H1 (cell line): ENCODE data around the gene SLC7A7. TPM values are rescaled to one million over a fixed set of nuclear protein-coding genes. Genes with fewer than 3 reads are reported as not detected.

Experiments used
- CTCF ChIA-PET: fragments of 300-600 bp; sonication (Branson Sonifier 250); formaldehyde crosslinking; loops from one replicate; lab custom pipeline; 2021; ENCODE audit not compliant: partially characterized antibody; lab: Charles Lee
- POLR2A ChIA-PET: fragments of 300-600 bp; sonication (Branson Sonifier 250); formaldehyde crosslinking; loops from one replicate; lab custom pipeline; 2021; ENCODE audit warnings: inconsistent platforms; ENCODE audit not compliant: partially characterized antibody; lab: Charles Lee
- DNase-seq, 2 experiments: peaks; one replicate each; pipeline versions ENCODE4 v3.0.0 to v3.0.0-alpha.2; 2010 to 2022; ENCODE audit warnings: low spot score in 2 of 2, low read depth in 1 of 2, mixed read lengths in 1 of 2
- FAIRE-seq: peaks from 2 replicates; lab custom pipeline; 2011; peaks lifted over from hg19 to GRCh38; lab: Jason Lieb, UNC
- H2AFZ ChIP-seq: 2 replicates; pipeline ENCODE4 v1.8.1; 2012; ENCODE audit warnings: low read length, inconsistent platforms
- H2AK5ac ChIP-seq: 2 replicates; pipeline ENCODE4 v1.6.1; 2013; ENCODE audit warnings: low read depth, low read length
- H2BK120ac ChIP-seq: replicated peaks from 2 replicates; pipeline ENCODE3; 2013; ENCODE audit warnings: low read depth, low read length, inconsistent platforms
- H2BK12ac ChIP-seq: 2 replicates; pipeline ENCODE4 v1.6.1; 2013; ENCODE audit warnings: low read depth, low read length
- H2BK15ac ChIP-seq: 2 replicates; pipeline ENCODE4 v1.6.1; 2013; ENCODE audit warnings: low read length
- H2BK20ac ChIP-seq: 2 replicates; pipeline ENCODE4 v1.6.1; 2013; ENCODE audit warnings: low read length
- H2BK5ac ChIP-seq: 2 replicates; pipeline ENCODE4 v1.6.1; 2013; ENCODE audit warnings: low read depth, low read length
- H3K14ac ChIP-seq: 2 replicates; pipeline ENCODE4 v1.6.1; 2013; ENCODE audit warnings: inconsistent platforms; ENCODE audit not compliant: insufficient read length
- H3K18ac ChIP-seq: 2 replicates; pipeline ENCODE4 v1.6.1; 2013; ENCODE audit warnings: low read length; ENCODE audit errors: extremely low read depth
- H3K23ac ChIP-seq: 2 replicates; pipeline ENCODE4 v1.6.1; 2013; ENCODE audit warnings: inconsistent platforms; ENCODE audit not compliant: insufficient read length
- H3K23me2 ChIP-seq: 2 replicates; pipeline ENCODE4 v1.6.1; 2013; ENCODE audit warnings: low read depth, low read length
- H3K27ac ChIP-seq: 2 replicates; pipeline ENCODE4 v1.6.1; 2011; ENCODE audit warnings: low read depth, low read length, inconsistent platforms
- H3K27me3 ChIP-seq, 4 experiments: replicated peaks in 1 of 4; 1 replicate in 1 of 4; 2 replicates in 3 of 4; pipeline versions ENCODE4 v1.6.1 to v1.8.1; 2011 to 2013; ENCODE audit warnings: low read length in 3 of 4, mild to moderate bottlenecking in 3 of 4, inconsistent platforms in 2 of 4, mixed read lengths in 2 of 4, moderate library complexity in 1 of 4; ENCODE audit not compliant: control insufficient read depth in 3 of 4, insufficient read depth in 3 of 4; ENCODE audit errors: extremely low read depth in 1 of 4
- H3K36me3 ChIP-seq, 4 experiments: 2 replicates each; pipeline versions ENCODE4 v1.6.1 to v1.8.1; 2011 to 2013; ENCODE audit warnings: mild to moderate bottlenecking in 4 of 4, low read length in 3 of 4, moderate library complexity in 2 of 4, control low read depth in 1 of 4, inconsistent platforms in 1 of 4; ENCODE audit not compliant: insufficient read depth in 4 of 4, control insufficient read depth in 2 of 4
- H3K4ac ChIP-seq: replicated peaks from 2 replicates; pipeline ENCODE3; 2013; ENCODE audit warnings: low read length, low read depth, mixed read lengths, inconsistent platforms; ENCODE audit not compliant: insufficient read length
- H3K4me1 ChIP-seq, 4 experiments: replicated peaks in 1 of 4; 1 replicate in 1 of 4; 2 replicates in 3 of 4; pipeline versions ENCODE4 v1.6.1 to v1.8.1; 2011 to 2013; ENCODE audit warnings: low read length in 3 of 4, inconsistent platforms in 2 of 4, mixed read lengths in 1 of 4; ENCODE audit not compliant: insufficient read depth in 4 of 4, control insufficient read depth in 3 of 4
- H3K4me2 ChIP-seq, 2 experiments: 2 replicates each; pipeline versions ENCODE4 v1.6.1 to v1.8.1; 2011 to 2013; ENCODE audit warnings: low read depth in 2 of 2, low read length in 2 of 2, control low read depth in 1 of 2, inconsistent platforms in 1 of 2, mild to moderate bottlenecking in 1 of 2; ENCODE audit not compliant: insufficient read depth in 1 of 2
- H3K4me3 ChIP-seq, 4 experiments: fragments of 200-600, 300-600 bp in 1 of 4; sonication (generic), shearing (Covaris generic), sonication (Bioruptor Twin) in 1 of 4; 2 replicates each; pipeline versions ENCODE4 v1.5.1 to v1.8.1; 2011 to 2016; ENCODE audit warnings: low read length in 4 of 4, low read depth in 3 of 4, control low read depth in 2 of 4, inconsistent platforms in 2 of 4, mild to moderate bottlenecking in 2 of 4, mixed read lengths in 1 of 4, moderate library complexity in 1 of 4; ENCODE audit not compliant: insufficient read depth in 2 of 4; ENCODE audit errors: extremely low read depth in 1 of 4
- H3K56ac ChIP-seq: replicated peaks from 2 replicates; pipeline ENCODE3; 2013; ENCODE audit warnings: low read depth, mild to moderate bottlenecking, mixed read lengths, low read length, inconsistent platforms; ENCODE audit not compliant: insufficient read length
- H3K79me1 ChIP-seq: 2 replicates; pipeline ENCODE4 v1.6.1; 2013; ENCODE audit warnings: low read depth, low read length, control low read depth
- H3K79me2 ChIP-seq, 2 experiments: 2 replicates each; pipeline versions ENCODE4 v1.6.1 to v1.8.1; 2012 to 2013; ENCODE audit warnings: low read length in 2 of 2, mild to moderate bottlenecking in 2 of 2, inconsistent platforms in 1 of 2; ENCODE audit not compliant: insufficient read depth in 2 of 2, control insufficient read depth in 1 of 2
- H3K9ac ChIP-seq, 4 experiments: replicated peaks in 1 of 4; 1 replicate in 1 of 4; 2 replicates in 3 of 4; pipeline versions ENCODE4 v1.6.1 to v1.8.1; 2011 to 2013; ENCODE audit warnings: low read depth in 3 of 4, low read length in 3 of 4, control low read depth in 2 of 4, mild to moderate bottlenecking in 2 of 4, moderate library complexity in 2 of 4, inconsistent platforms in 1 of 4; ENCODE audit errors: extremely low read depth in 1 of 4
- H3K9me3 ChIP-seq, 2 experiments: 2 replicates each; pipeline versions ENCODE4 v1.6.1 to v1.8.1; 2012 to 2013; ENCODE audit warnings: mild to moderate bottlenecking in 2 of 2, moderate library complexity in 2 of 2, control low read depth in 1 of 2, inconsistent platforms in 1 of 2, low read depth in 1 of 2, low read length in 1 of 2, mixed read lengths in 1 of 2; ENCODE audit not compliant: insufficient read depth in 2 of 2
- H4K20me1 ChIP-seq, 2 experiments: replicated peaks in 1 of 2; 2 replicates each; pipeline versions ENCODE3 to v1.8.1; 2011 to 2013; ENCODE audit warnings: inconsistent platforms in 2 of 2, low read length in 2 of 2, mild to moderate bottlenecking in 1 of 2; ENCODE audit not compliant: insufficient read depth in 2 of 2, control insufficient read depth in 1 of 2
- H4K5ac ChIP-seq: 2 replicates; pipeline ENCODE4 v1.6.1; 2013; ENCODE audit warnings: low read length, low read depth, mixed read lengths, inconsistent platforms; ENCODE audit not compliant: insufficient read length
- H4K8ac ChIP-seq: 2 replicates; pipeline ENCODE4 v1.8.0; 2013; ENCODE audit warnings: mild to moderate bottlenecking, moderate library complexity, low read length, inconsistent platforms; ENCODE audit not compliant: insufficient read depth; ENCODE audit errors: extremely low read depth
- H4K91ac ChIP-seq: replicated peaks from 2 replicates; pipeline ENCODE3; 2013; ENCODE audit warnings: low read length, mixed read lengths, inconsistent platforms; ENCODE audit not compliant: insufficient read length
- CTBP2 ChIP-seq: IDR thresholded peaks from 2 replicates; pipeline ENCODE4 v1.7.0; 2011; ENCODE audit warnings: borderline replicate concordance, mild to moderate bottlenecking, moderate library complexity, mixed read lengths, low read length; ENCODE audit not compliant: insufficient read depth, insufficient read length
- JUND ChIP-seq: IDR thresholded peaks from 2 replicates; pipeline ENCODE4 v1.6.1; 2011; ENCODE audit warnings: mild to moderate bottlenecking, improper control_type of control experiment, low read length
- RAD21 ChIP-seq, 2 experiments: IDR thresholded peaks in 1 of 2; conservative IDR thresholded peaks in 1 of 2; 2 replicates each; pipeline ENCODE4 v1.6.1; 2011; ENCODE audit warnings: low read depth in 2 of 2, low read length in 2 of 2, improper control_type of control experiment in 1 of 2, inconsistent platforms in 1 of 2, mild to moderate bottlenecking in 1 of 2, moderate library complexity in 1 of 2
- RBBP5 ChIP-seq: IDR thresholded peaks from 2 replicates; pipeline ENCODE4 v1.7.1; 2012; ENCODE audit warnings: low read depth, mild to moderate bottlenecking, inconsistent platforms, low read length, moderate library complexity, borderline replicate concordance
- RFX5 ChIP-seq: IDR thresholded peaks from 2 replicates; pipeline ENCODE4 v1.6.1; 2011; ENCODE audit warnings: low read depth, low read length, improper control_type of control experiment, borderline replicate concordance
- WGBS, 2 experiments: shearing (Covaris generic) in 1 of 2; methylation state at CpG; one replicate each; pipeline versions ENCODE4 v1.1.6 to v1.1.7; 2013 to 2015; ENCODE audit warnings: low lambda C conversion rate in 2 of 2, mixed read lengths in 2 of 2, inconsistent platforms in 1 of 2, low coverage in 1 of 2, missing lambda C conversion rate in 1 of 2; ENCODE audit not compliant: insufficient replicate concordance in 2 of 2, insufficient coverage in 1 of 2, insufficient read length in 1 of 2; ENCODE audit errors: extremely low coverage in 1 of 2, missing lambda C conversion rate in 1 of 2; 5-methylcytosine and 5-hydroxymethylcytosine counted together
- polyA plus RNA-seq, 7 experiments: library from polyadenylated mRNA; depleted of rRNA in 3 of 7; stranded (reverse) in 5 of 7; unstranded in 2 of 7; fragments of >200 nt in 5 of 7; fragments of 200-250 nt in 2 of 7; gene quantifications; 1 replicate in 5 of 7; 2 replicates in 1 of 7; 4 replicates in 1 of 7; pipeline versions ENCODE4 v1.2.1 to v1.2.3, GENCODE V29; 2011 to 2013; ENCODE audit warnings: missing spikeins in 2 of 7, mixed read lengths in 2 of 7
- total RNA-seq: library from RNA; stranded (reverse); fragmentation: NEBNext Ultra II Directional; extraction: Animal tissue kit (Norgen Biotek cat#: 25700); gene quantifications from 2 replicates; pipeline ENCODE4 v1.2.1, GENCODE V29; 2021

Gene SLC7A7
- total and polyA plus RNA-seq, 2 of the 8 experiments (the other 6 are each of a cell fraction or from before 2014, with no cell fraction given), result 5.8 to 14.9 TPM

DNA sequence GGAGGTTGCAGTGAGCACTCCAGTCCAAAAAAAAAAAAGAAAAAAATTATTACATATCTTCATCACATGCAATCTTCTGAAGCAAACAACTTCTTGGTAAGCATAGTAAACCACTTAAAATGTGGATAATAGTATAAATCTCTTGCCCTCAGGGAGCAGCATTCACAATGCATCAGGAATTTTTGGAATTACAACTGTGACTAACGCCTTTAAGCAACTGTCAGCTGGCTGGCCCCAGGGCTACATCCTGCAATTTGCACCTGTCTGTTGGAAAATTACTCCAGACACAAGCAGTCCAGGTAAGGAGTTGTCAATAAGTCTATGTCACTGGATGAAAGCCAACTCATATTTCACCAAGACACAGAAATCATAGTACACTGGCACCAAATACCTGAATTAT is 5.5 kb upstream of the SLC7A7 start:
- Histone ChIP-seq H3K9ac (no peak overlapping the region), H2AK5ac (no peak overlapping the region), H3K56ac (no peak overlapping the region), H3K9me3 (no peaks in the 10 kb centered on the region), H2AFZ (no peak overlapping the region), H2BK20ac (no peak overlapping the region), H3K27ac (no peak overlapping the region), H2BK5ac (peak overlapping the region; percentile 13; the same call in 1 of the 2 replicates), H4K91ac (peak overlapping the region; percentile 56), H2BK15ac (no peak overlapping the region), H3K79me1 (no peaks in the 10 kb centered on the region), H2BK120ac (peak overlapping the region; percentile 78), H3K36me3 (no peaks in the 10 kb centered on the region), H3K4me1 (peaks cover 16 to 27% (median 20%) of the 10 kb centered on the region in 4 experiments), H3K4me2 (peak overlapping the region in 1 of 2 experiments; percentile 90; a peak in 3 of 4 replicates), H4K5ac (no peak overlapping the region), H3K23me2 (peaks cover 12% of the 10 kb centered on the region), H3K27me3 (no peaks in the 10 kb centered on the region), H3K4ac (no peak overlapping the region), H3K4me3 (peak overlapping the region in 1 of 4 experiments; percentile 94; a peak in 1 of 8 replicates), H2BK12ac (0 out of 2 replicates have a peak overlapping the region, but pooled peaks have one; percentile 89), H3K79me2 (no peaks in the 10 kb centered on the region), H3K18ac (no peak overlapping the region), H4K20me1 (no peaks in the 10 kb centered on the region), H3K14ac (no peak overlapping the region), H3K23ac (no peak overlapping the region), H4K8ac (no peak overlapping the region)
- no peak for FAIRE-seq
- POLR2A ChIA-PET, result interaction anchor here (0.8 to 7.1 kb wide), 25 partner anchors 7 to 260 kb away, joined by 3 to 136 read pairs (median 6); partner anchors contain the start of genes AJUBA, MMP14, MRPL52 and OXA1L
- DNase-seq, result no peak
- 58% methylated on average over 1 of the region's 1 CpG; no CpG with 5 or more reads in 1 of the 2 experiments for WGBS, 2 experiments
- CTCF ChIA-PET, result interaction anchor here (0.6 to 53.1 kb wide), 16 partner anchors 9 to 278 kb away, joined by 3 to 1562 read pairs (median 4); partner anchors contain the start of genes LRP10, MMP14 and REM2
- no peak for TF ChIP-seq RAD21 (IDR thresholded peaks at IDR 0.05 in 1 of 2, conservative IDR thresholded peaks at IDR 0.05 in 1 of 2; ENCODE audit: low read depth in 2 of 2, low read length in 2 of 2)
- TF ChIP-seq CTBP2, result no peak
- TF ChIP-seq RBBP5, result no peak
- no peak for TF ChIP-seq JUND
- TF ChIP-seq RFX5, result no peak
